Transverse colon (tissue), 3 donors: ENCODE measurements around the gene NRF1.

Experiments
- POLR2A ChIP-seq: fragments of 450-650 bp; IDR thresholded peaks from one replicate; pipeline ENCODE4 v1.6.1; 2016; ENCODE audit warnings: antibody characterized with exemption, mild to moderate bottlenecking, moderate library complexity
- TF ChIP-seq, protein P1 (sequence below), 5 experiments: fragments of 200-600 bp in 3 of 5; fragments of 450-650 bp in 2 of 5; sonication (generic) in 3 of 5; IDR thresholded peaks; 1 replicate in 2 of 5; 2 replicates in 3 of 5; pipeline ENCODE4 v1.5.1; 2016 to 2017; ENCODE audit warnings: antibody characterized with exemption in 5 of 5, inconsistent platforms in 3 of 5, mild to moderate bottlenecking in 2 of 5, moderate library complexity in 1 of 5

DNA sequence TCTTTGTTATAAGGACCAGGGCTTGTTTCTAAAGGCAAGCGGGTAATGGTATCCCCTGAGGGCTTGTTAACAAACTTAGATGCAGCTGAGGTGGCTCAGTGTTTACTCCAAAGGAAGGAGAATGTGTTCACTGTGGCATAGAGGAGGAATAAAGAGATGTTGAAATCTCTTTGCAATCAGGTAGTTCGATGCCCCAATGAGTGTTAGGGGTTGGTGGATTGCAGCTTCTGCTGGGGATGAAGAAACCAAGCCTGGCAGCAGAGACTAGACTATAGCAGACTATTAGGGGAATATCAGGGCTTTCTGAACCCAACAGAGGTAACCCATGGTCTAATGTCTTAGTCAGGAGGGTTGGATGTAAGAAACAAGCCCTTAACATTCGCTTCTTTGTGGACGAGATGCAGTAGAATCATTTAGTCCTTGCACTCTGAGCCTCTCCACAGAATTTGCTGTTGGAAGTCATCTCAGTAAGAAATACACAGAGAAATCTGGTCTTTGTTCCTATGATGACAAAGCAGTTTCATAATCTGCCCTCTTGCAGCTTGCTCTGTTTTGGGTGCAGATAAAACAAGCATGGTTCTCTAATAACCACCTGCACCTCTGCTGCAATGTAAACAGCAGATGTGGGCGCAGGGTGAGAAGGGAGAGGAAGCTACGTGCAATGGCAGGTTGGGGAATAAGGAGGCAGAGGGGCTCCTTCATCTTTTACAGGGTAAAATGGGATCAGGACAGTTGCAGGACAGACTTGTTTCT is 108.6 kb downstream of the NRF1 start:
- TF ChIP-seq, protein P1, sequence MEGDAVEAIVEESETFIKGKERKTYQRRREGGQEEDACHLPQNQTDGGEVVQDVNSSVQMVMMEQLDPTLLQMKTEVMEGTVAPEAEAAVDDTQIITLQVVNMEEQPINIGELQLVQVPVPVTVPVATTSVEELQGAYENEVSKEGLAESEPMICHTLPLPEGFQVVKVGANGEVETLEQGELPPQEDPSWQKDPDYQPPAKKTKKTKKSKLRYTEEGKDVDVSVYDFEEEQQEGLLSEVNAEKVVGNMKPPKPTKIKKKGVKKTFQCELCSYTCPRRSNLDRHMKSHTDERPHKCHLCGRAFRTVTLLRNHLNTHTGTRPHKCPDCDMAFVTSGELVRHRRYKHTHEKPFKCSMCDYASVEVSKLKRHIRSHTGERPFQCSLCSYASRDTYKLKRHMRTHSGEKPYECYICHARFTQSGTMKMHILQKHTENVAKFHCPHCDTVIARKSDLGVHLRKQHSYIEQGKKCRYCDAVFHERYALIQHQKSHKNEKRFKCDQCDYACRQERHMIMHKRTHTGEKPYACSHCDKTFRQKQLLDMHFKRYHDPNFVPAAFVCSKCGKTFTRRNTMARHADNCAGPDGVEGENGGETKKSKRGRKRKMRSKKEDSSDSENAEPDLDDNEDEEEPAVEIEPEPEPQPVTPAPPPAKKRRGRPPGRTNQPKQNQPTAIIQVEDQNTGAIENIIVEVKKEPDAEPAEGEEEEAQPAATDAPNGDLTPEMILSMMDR (IDR thresholded peaks at IDR 0.05), result no peak
- TF ChIP-seq POLR2A, result no peak
